ENCODE data around the gene SDS.

DNA sequence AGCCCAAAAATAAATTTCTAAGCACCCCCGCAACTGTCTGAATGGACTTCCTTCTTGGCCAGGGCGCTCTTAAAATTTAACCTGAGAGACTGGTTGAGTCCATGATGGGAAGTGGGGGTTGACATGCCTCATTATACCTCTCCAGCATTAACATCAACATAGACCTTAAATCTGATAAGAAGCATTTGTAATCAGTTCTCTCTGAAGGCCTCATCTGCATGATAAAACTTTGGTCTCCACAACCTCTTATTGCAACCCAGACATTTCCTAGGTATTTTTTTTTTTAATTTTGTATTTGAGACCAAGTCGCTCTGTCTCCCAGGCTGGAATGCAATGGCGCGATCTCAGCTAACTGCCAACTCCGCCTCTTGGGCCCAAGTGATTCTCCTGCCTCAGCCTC is 58.4 kb downstream of the SDS start:
- TF ChIP-seq, protein P1, sequence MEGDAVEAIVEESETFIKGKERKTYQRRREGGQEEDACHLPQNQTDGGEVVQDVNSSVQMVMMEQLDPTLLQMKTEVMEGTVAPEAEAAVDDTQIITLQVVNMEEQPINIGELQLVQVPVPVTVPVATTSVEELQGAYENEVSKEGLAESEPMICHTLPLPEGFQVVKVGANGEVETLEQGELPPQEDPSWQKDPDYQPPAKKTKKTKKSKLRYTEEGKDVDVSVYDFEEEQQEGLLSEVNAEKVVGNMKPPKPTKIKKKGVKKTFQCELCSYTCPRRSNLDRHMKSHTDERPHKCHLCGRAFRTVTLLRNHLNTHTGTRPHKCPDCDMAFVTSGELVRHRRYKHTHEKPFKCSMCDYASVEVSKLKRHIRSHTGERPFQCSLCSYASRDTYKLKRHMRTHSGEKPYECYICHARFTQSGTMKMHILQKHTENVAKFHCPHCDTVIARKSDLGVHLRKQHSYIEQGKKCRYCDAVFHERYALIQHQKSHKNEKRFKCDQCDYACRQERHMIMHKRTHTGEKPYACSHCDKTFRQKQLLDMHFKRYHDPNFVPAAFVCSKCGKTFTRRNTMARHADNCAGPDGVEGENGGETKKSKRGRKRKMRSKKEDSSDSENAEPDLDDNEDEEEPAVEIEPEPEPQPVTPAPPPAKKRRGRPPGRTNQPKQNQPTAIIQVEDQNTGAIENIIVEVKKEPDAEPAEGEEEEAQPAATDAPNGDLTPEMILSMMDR (IDR thresholded peaks at IDR 0.05), result no peak
- no peak for TF ChIP-seq POLR2A (IDR thresholded peaks at IDR 0.05)

Data from adrenal gland (tissue), 5 donors.